ENCODE results near the gene ATP13A1. TPM values are rescaled to one million over a fixed set of nuclear protein-coding genes. Genes with fewer than 3 reads are reported as not detected.
A peak's percentile ranks its signal among the peaks of the same experiment; 100 is the strongest.
"Not testable (repeated sequence)": the region's sequence is repeated elsewhere in the genome, so short reads cannot be mapped to it uniquely, and the experiment has no call there.

The ATP13A1 gene
- total RNA-seq, 4 donors from 2014 or later = 223 to 465 (median 285) TPM

DNA sequence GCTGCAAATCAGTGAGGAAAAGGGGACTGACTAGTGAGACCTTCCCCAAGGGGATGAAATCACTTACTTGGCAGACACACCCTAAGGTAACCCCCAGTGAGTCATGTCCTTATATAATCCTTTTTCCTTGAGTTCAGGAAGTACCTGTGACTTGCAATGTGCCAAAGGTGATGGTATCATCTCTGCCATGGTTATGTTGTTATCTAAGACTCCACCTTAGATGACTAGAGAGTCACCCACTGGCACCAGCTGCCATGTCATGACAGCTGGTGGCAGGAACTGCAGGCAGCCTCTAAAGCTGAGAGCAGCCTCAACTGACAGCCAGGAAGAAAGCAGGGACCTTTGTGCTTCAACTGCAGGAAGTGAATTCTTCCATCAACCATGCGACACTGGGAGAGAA, 57.5 kb downstream of the ATP13A1 start:
- DNase-seq = peak in 2 of 3 donors; percentile 79 to 85
- peak; percentile 64 to 79 for TF ChIP-seq POLR2A (IDR thresholded peaks at IDR 0.05)
- no peak for TF ChIP-seq CTCF (IDR thresholded peaks at IDR 0.05)

GRCh38 chr19:19602713-19603324, 60.7 kb downstream of the ATP13A1 start:
- Histone ChIP-seq H3K27me3 (no peaks in the 10 kb centered on the region), H3K27ac (peak overlapping the region in 3 of 4 donors; percentile 8 to 61 (median 47)), H3K4me3 (no peak overlapping the region), H3K4me1 (peaks cover 0 to 7% (median 2%) of the 10 kb centered on the region in 4 donors), H3K36me3 (no peaks in the 10 kb centered on the region), H3K9me3 (no peaks in the 10 kb centered on the region)
- TF ChIP-seq CTCF (IDR thresholded peaks at IDR 0.05) (no peak), POLR2A (IDR thresholded peaks at IDR 0.05) (no peak)
- no peak for DNase-seq

More for the DNA sequence above, 57.5 kb downstream of the ATP13A1 start:
- H3K36me3 ChIP-seq = no peaks in the 10 kb centered on the region
- H3K27ac ChIP-seq = peak overlapping the region; percentile 46 to 90 (median 70)
- no peaks in the 10 kb centered on the region for H3K27me3 ChIP-seq
- H3K4me3 ChIP-seq = peak overlapping the region in 2 of 4 donors; percentile 28 to 35
- H3K4me1 ChIP-seq = peaks cover 0 to 5% (median 0%) of the 10 kb centered on the region in 4 donors
- no peaks in the 10 kb centered on the region for H3K9me3 ChIP-seq

GRCh38 chr19:19602136-19602712, 61.3 kb downstream of the ATP13A1 start:
- H3K4me3 ChIP-seq = no peak overlapping the region
- peak in 1 of 3 donors; percentile 57 for DNase-seq
- peak overlapping the region; percentile 8 to 82 (median 38) for H3K27ac ChIP-seq

DNA sequence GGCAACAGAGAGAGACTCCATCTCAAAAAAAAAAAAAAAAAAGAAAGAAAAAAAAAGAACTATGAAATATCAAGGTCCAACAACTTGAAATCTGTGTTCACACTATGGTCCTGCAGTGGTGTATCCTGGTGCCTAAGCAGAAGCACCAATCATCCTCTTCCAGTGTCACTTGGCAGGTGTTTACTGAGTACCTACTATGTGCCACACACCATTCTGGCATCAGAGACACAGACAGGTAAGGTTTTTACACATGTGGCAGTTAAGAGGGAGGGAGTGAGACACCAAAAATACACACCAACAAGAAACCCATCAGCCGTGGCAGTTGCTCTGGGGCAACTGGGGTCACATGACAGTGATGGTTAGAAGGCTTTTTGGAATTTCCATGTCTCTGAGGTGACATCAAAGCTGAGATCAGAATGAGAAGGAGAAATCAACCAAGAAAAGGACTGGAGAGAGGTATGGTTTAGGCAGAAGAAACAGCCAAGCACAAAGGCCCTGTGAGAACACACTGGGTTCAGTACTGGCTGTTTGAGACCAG, 62.6 kb downstream of the ATP13A1 start:
- Histone ChIP-seq H3K9me3 (no peaks in the 10 kb centered on the region), H3K36me3 (no peaks in the 10 kb centered on the region), H3K4me3 (no peak overlapping the region), H3K4me1 (peaks cover 0 to 14% (median 2%) of the 10 kb centered on the region in 4 donors), H3K27me3 (no peaks in the 10 kb centered on the region), H3K27ac (peak overlapping the region in 1 of 4 donors; percentile 82)
- no peak for TF ChIP-seq POLR2A (IDR thresholded peaks at IDR 0.05)
- TF ChIP-seq CTCF (IDR thresholded peaks at IDR 0.05) = no peak
- DNase-seq = no peak

More at GRCh38 chr19:19602136-19602712, 61.3 kb downstream of the ATP13A1 start:
- H3K9me3 ChIP-seq = no peaks in the 10 kb centered on the region
- H3K27me3 ChIP-seq = no peaks in the 10 kb centered on the region
- no peak for TF ChIP-seq CTCF (IDR thresholded peaks at IDR 0.05)
- no peak for TF ChIP-seq POLR2A (IDR thresholded peaks at IDR 0.05)
- peaks cover 0 to 12% (median 2%) of the 10 kb centered on the region in 4 donors for H3K4me1 ChIP-seq
- no peaks in the 10 kb centered on the region for H3K36me3 ChIP-seq

GRCh38 chr19:19598728-19599451, 64.6 kb downstream of the ATP13A1 start:
- H3K36me3 ChIP-seq, H3K27me3 ChIP-seq, H3K4me3 ChIP-seq, H3K9me3 ChIP-seq: not testable (repeated sequence)
- peaks cover 0 to 14% (median 5%) of the 10 kb centered on the region in 4 donors for H3K4me1 ChIP-seq
- H3K27ac ChIP-seq = peak overlapping the region; percentile 61 to 87 (median 77)
- DNase-seq = peak in 2 of 3 donors; percentile 54 to 70

Data from Peyer's patch (tissue), 4 donors.